Transverse colon (tissue), 4 donors: ENCODE results near the gene ZNF446. TPM values are rescaled to one million over a fixed set of nuclear protein-coding genes. Genes with fewer than 3 reads are reported as not detected.

Experiments
- DNase-seq: peaks from one replicate; pipeline ENCODE4 v3.0.0-alpha.2; 2019
- H3K27ac ChIP-seq, 4 donors: fragments of 200-600 bp; sonication (generic); 2 replicates each; pipeline ENCODE4 v1.5.1; 2016 to 2018; ENCODE audit warnings: inconsistent platforms in 4 of 4
- H3K27me3 ChIP-seq: fragments of 200-600 bp; sonication (generic); 2 replicates; pipeline ENCODE4 v1.5.1; 2017; ENCODE audit warnings: inconsistent platforms
- H3K36me3 ChIP-seq, 4 donors: fragments of 200-600 bp; sonication (generic); 2 replicates each; pipeline ENCODE4 v1.5.1; 2017 to 2019; ENCODE audit warnings: inconsistent platforms in 4 of 4
- H3K4me1 ChIP-seq, 4 donors: fragments of 200-600 bp; sonication (generic); 2 replicates each; pipeline ENCODE4 v1.5.1; 2017 to 2020; ENCODE audit warnings: inconsistent platforms in 4 of 4
- H3K4me3 ChIP-seq, 4 donors: fragments of 200-600 bp; sonication (generic); 1 replicate in 1 of 4; 2 replicates in 3 of 4; pipeline versions ENCODE4 v1.5.1 to v1.6.1; 2017 to 2019; ENCODE audit warnings: inconsistent platforms in 4 of 4
- H3K9me3 ChIP-seq, 2 donors: fragments of 200-600 bp; sonication (generic); 2 replicates each; pipeline ENCODE4 v1.5.1; 2017 to 2019; ENCODE audit warnings: inconsistent platforms in 2 of 2
- EP300 ChIP-seq: sonication (generic); formaldehyde crosslinking; IDR thresholded peaks from one replicate; pipeline ENCODE4 v1.6.1; 2017; ENCODE audit warnings: antibody characterized with exemption, low read depth
- POLR2A ChIP-seq: fragments of 450-650 bp; IDR thresholded peaks from one replicate; pipeline ENCODE4 v1.6.1; 2016; ENCODE audit warnings: antibody characterized with exemption, mild to moderate bottlenecking, moderate library complexity
- POLR2AphosphoS5 ChIP-seq, 3 donors: sonication (generic); formaldehyde crosslinking; IDR thresholded peaks; one replicate each; pipeline ENCODE4 v1.6.1; 2016; ENCODE audit warnings: antibody characterized with exemption in 3 of 3
- WGBS, 2 donors: methylation state at CpG; one replicate each; pipeline ENCODE4 v1.1.5; 2018; ENCODE audit warnings: low coverage in 1 of 2; 5-methylcytosine and 5-hydroxymethylcytosine counted together
- in situ Hi-C, 4 donors: fragments of 200-750 bp; cut with MboI; loops; one replicate each; pipeline versions ENCODE4 v1.15.0 to v1.15.1; 2017; ENCODE audit warnings: low sequenced_read_pairs in 3 of 4, low pct_ligation_motif_present in 1 of 4, low pct_unique_long_range_greater_than_20kb in 1 of 4
- intact Hi-C: fragments of 100-400 bp; cut with DNase I; formaldehyde crosslinking; loops from one replicate; pipeline ENCODE4 v1.15.1; 2023; ENCODE audit warnings: low total_unique reads
- total RNA-seq, 4 donors: library from RNA; depleted of rRNA; stranded (reverse); fragments of >200 nt; gene quantifications; one replicate each; pipeline ENCODE4 v1.1.0, GENCODE V29; 2016
- TF ChIP-seq, protein P1 (sequence below), 5 experiments: fragments of 200-600 bp in 3 of 5; fragments of 450-650 bp in 2 of 5; sonication (generic) in 3 of 5; IDR thresholded peaks; 1 replicate in 2 of 5; 2 replicates in 3 of 5; pipeline ENCODE4 v1.5.1; 2016 to 2017; ENCODE audit warnings: antibody characterized with exemption in 5 of 5, inconsistent platforms in 3 of 5, mild to moderate bottlenecking in 2 of 5, moderate library complexity in 1 of 5

The ZNF446 gene
- total RNA-seq, 4 donors from 2014 or later, result 2.8 to 54.6 (median 18.1) TPM

GRCh38 chr19:58471736-58472135 lies 4.4 kb upstream of the ZNF446 start:
- no peak overlapping the region for H3K4me3 ChIP-seq
- WGBS, 2 donors, result 97% methylated on average over 39 of the region's 39 CpGs; no CpG with 5 or more reads in 1 of the 2 donors
- H3K27me3 ChIP-seq, result no peaks in the 10 kb centered on the region
- peaks cover 14 to 25% (median 17%) of the 10 kb centered on the region in 4 donors for H3K4me1 ChIP-seq
- DNase-seq, result no peak
- no peak overlapping the region for H3K27ac ChIP-seq
- peaks cover 0 to 18% (median 5%) of the 10 kb centered on the region in 4 donors for H3K36me3 ChIP-seq
- no peak for TF ChIP-seq POLR2A
- TF ChIP-seq POLR2AphosphoS5 (IDR thresholded peaks at IDR 0.05), result no peak
- TF ChIP-seq, protein P1, sequence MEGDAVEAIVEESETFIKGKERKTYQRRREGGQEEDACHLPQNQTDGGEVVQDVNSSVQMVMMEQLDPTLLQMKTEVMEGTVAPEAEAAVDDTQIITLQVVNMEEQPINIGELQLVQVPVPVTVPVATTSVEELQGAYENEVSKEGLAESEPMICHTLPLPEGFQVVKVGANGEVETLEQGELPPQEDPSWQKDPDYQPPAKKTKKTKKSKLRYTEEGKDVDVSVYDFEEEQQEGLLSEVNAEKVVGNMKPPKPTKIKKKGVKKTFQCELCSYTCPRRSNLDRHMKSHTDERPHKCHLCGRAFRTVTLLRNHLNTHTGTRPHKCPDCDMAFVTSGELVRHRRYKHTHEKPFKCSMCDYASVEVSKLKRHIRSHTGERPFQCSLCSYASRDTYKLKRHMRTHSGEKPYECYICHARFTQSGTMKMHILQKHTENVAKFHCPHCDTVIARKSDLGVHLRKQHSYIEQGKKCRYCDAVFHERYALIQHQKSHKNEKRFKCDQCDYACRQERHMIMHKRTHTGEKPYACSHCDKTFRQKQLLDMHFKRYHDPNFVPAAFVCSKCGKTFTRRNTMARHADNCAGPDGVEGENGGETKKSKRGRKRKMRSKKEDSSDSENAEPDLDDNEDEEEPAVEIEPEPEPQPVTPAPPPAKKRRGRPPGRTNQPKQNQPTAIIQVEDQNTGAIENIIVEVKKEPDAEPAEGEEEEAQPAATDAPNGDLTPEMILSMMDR (IDR thresholded peaks at IDR 0.05), result no peak
- no peak for TF ChIP-seq EP300
- in situ Hi-C loops, result no loop called here
- intact Hi-C loops, result no loop called here
- H3K9me3 ChIP-seq, result no peaks in the 10 kb centered on the region

DNA sequence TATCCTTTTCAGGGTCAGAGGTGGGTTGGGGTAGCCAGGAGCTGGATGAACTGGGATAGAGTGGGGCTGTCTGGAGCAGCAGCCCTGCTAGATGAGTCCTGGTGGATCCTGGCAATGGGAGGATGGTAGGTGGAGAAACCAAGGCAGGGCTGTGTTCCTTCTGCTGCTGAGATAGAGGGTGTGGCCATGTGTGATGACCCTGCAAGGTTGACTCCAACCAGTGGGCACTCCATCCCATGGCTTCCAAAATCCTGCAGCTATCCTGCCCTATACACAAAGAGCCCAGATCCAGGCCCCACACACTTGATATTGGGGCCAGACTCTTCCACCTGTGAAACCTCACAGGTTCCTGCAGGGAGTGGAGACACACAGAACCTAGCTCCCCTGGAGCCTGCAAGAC lies 2.4 kb upstream of the ZNF446 start:
- no peak overlapping the region for H3K4me3 ChIP-seq
- no peaks in the 10 kb centered on the region for H3K27me3 ChIP-seq
- peaks cover 0 to 18% (median 5%) of the 10 kb centered on the region in 4 donors for H3K36me3 ChIP-seq
- H3K9me3 ChIP-seq, result no peaks in the 10 kb centered on the region
- H3K4me1 ChIP-seq, result peaks cover 13 to 19% (median 16%) of the 10 kb centered on the region in 4 donors
- intact Hi-C loops, result no loop called here
- in situ Hi-C loops, result no loop called here
- DNase-seq, result no peak
- TF ChIP-seq POLR2AphosphoS5 (IDR thresholded peaks at IDR 0.05), result no peak
- no peak for TF ChIP-seq EP300
- no peak for TF ChIP-seq POLR2A
- TF ChIP-seq, protein P1 (IDR thresholded peaks at IDR 0.05), result no peak
- H3K27ac ChIP-seq, result no peak overlapping the region

GRCh38 chr19:58474291-58474996 lies 1.7 kb upstream of the ZNF446 start:
- no peak for DNase-seq
- H3K36me3 ChIP-seq, result peaks cover 0 to 18% (median 5%) of the 10 kb centered on the region in 4 donors
- TF ChIP-seq EP300, result no peak
- TF ChIP-seq POLR2A, result no peak
- no peak for TF ChIP-seq POLR2AphosphoS5 (IDR thresholded peaks at IDR 0.05)
- TF ChIP-seq, protein P1 (IDR thresholded peaks at IDR 0.05), result no peak
- H3K27me3 ChIP-seq, result no peaks in the 10 kb centered on the region
- in situ Hi-C loops, result no loop called here
- peak overlapping the region in 3 of 4 donors; percentile 88 to 92 (median 92) for H3K27ac ChIP-seq
- peaks cover 13 to 19% (median 16%) of the 10 kb centered on the region in 4 donors for H3K4me1 ChIP-seq
- no peak overlapping the region for H3K4me3 ChIP-seq
- intact Hi-C loops, result no loop called here
- no peaks in the 10 kb centered on the region for H3K9me3 ChIP-seq
- 89% methylated on average over 12 of the region's 12 CpGs for WGBS, 2 donors

GRCh38 chr19:58474997-58475713 lies 997 bp upstream of the ZNF446 start:
- in situ Hi-C loops (no loop called here), intact Hi-C loops (no loop called here)
- TF ChIP-seq, protein P1 (IDR thresholded peaks at IDR 0.05), result no peak
- TF ChIP-seq POLR2A (no peak), EP300 (no peak), POLR2AphosphoS5 (IDR thresholded peaks at IDR 0.05) (no peak)
- peaks cover 0 to 18% (median 5%) of the 10 kb centered on the region in 4 donors for H3K36me3 ChIP-seq
- H3K9me3 ChIP-seq, result no peaks in the 10 kb centered on the region
- H3K27me3 ChIP-seq, result no peaks in the 10 kb centered on the region
- 21 to 59% methylated on average over 4 to 27 of the region's 27 CpGs for WGBS, 2 donors
- H3K27ac ChIP-seq, result peak overlapping the region; percentile 88 to 92 (median 90)
- peaks cover 13 to 19% (median 16%) of the 10 kb centered on the region in 4 donors for H3K4me1 ChIP-seq
- DNase-seq, result no peak
- peak overlapping the region; percentile 39 to 75 (median 64) for H3K4me3 ChIP-seq
